ENCODE measurements around the gene ITGA2B. TPM values are rescaled to one million over a fixed set of nuclear protein-coding genes. Genes with fewer than 3 reads are reported as not detected.

Gene ITGA2B
- total and polyA plus RNA-seq, 2 of the 13 experiments (the other 11 are each of a cell fraction or from before 2014, with no cell fraction given), result 0.38 to 1.1 TPM

GRCh38 chr17:44375196-44376017, 14.0 kb downstream of the ITGA2B start (continued):
- TF ChIP-seq ZBED4 (CRISPR knock-in tag; IDR thresholded peaks at IDR 0.05; ENCODE audit: borderline replicate concordance), result 0 out of 2 replicates have a peak, but pooled peaks have one; percentile 40

- H3K27ac ChIP-seq (ENCODE audit: extremely low read length, insufficient read depth, low read length), result no peak overlapping the region
- H3K9me3 ChIP-seq (ENCODE audit: low read length), result no peaks in the 10 kb centered on the region
- H2AFZ ChIP-seq (ENCODE audit: low read length), result no peak overlapping the region
- peaks cover 66% of the 10 kb centered on the region for H3K4me1 ChIP-seq (ENCODE audit: insufficient read depth, low read length)
- H3K27me3 ChIP-seq (ENCODE audit: control insufficient read depth in 1 of 2, insufficient read depth in 2 of 2, low read length in 2 of 2), result peaks cover 0 to 12% of the 10 kb centered on the region in 2 experiments; a peak in 2 of 5 replicates
- FAIRE-seq (no peak), DNase-seq (ENCODE audit: low spot score) (peak; percentile 87), ATAC-seq (peak; percentile 74)
- intact Hi-C loops (cut with micrococcal nuclease; ENCODE audit: unreplicated experiment) (no loop called here), in situ Hi-C loops (cut with HindIII; ENCODE audit: extremely low pct_ligation_motif_present, low pct_unique_long_range_greater_than_20kb) (no loop called here)
- ChIA-PET POLR2A (interaction anchor here (1.5 to 2.8 kb wide), 3 partner anchors 10 to 129 kb away, joined by 5 to 12 read pairs (median 7); partner anchors contain the start of gene GPATCH8), CTCF (ENCODE audit: low intra/inter-chr PET ratio, low total read pairs) (interaction anchor here (1.3 kb wide), 1 partner anchor 8 kb away, joined by 3 read pairs; no protein-coding TSS in a partner anchor)
- H3K79me2 ChIP-seq (ENCODE audit: insufficient read depth, low read length), result no peaks in the 10 kb centered on the region
- peak overlapping the region; percentile 14 to 55 (median 27); a peak in 5 of 6 replicates for H3K4me3 ChIP-seq (replicated peaks in 1 of 3; ENCODE audit: insufficient read depth in 1 of 3, low read depth in 2 of 3, low read length in 3 of 3)
- H3K36me3 ChIP-seq (replicated peaks in 1 of 2; ENCODE audit: control insufficient read depth in 1 of 2, insufficient read depth in 2 of 2, low read length in 2 of 2), result no peaks in the 10 kb centered on the region
- peak overlapping the region; percentile 27; the same call in 1 of the 2 replicates for H3K9ac ChIP-seq (ENCODE audit: insufficient read depth, low read depth, low read length)
- H3K4me2 ChIP-seq (ENCODE audit: low read depth, low read length), result peak overlapping the region; percentile 77
- 15% methylated on average over 24 of the region's 31 CpGs for WGBS (ENCODE audit: low lambda C conversion rate)
- no TSS peak for BruUV-seq (replicated peaks)
- no peaks in the 10 kb centered on the region; the same call in 1 of the 2 replicates for H4K20me1 ChIP-seq (ENCODE audit: insufficient read depth, low read length)
- TF ChIP-seq ZNF687 (CRISPR knock-in tag; IDR thresholded peaks at IDR 0.05) (peak; percentile 91), ZNF550 (CRISPR knock-in tag; IDR thresholded peaks at IDR 0.05; ENCODE audit: borderline replicate concordance) (no peak), ZNF281 (CRISPR knock-in tag; IDR thresholded peaks at IDR 0.05; ENCODE audit: borderline replicate concordance) (peak; percentile 37; the same call in 1 of the 2 replicates), TFAP4 (IDR thresholded peaks at IDR 0.05; ENCODE audit: borderline replicate concordance, low read depth) (peak; percentile 37; the same call in 1 of the 2 replicates)
Observed at GRCh38 chr17:44374306-44375195, 14.9 kb downstream of the ITGA2B start.
